GM12864 (cell line): Measurements from ENCODE around the gene SPOCK1.

ENCODE experiments used
- DNase-seq: peaks from one replicate; pipeline ENCODE4 v3.0.0-alpha.2; 2011; ENCODE audit warnings: low read depth
- H3K4me3 ChIP-seq: 2 replicates; pipeline ENCODE4 v1.5.1; 2011; ENCODE audit warnings: mild to moderate bottlenecking, low read depth, low read length, control low read depth
- CTCF ChIP-seq: IDR thresholded peaks from 2 replicates; pipeline ENCODE4 v1.5.1; 2011; ENCODE audit warnings: low read depth, mild to moderate bottlenecking, moderate library complexity, low read length, control low read depth, inconsistent platforms; ENCODE audit errors: missing control alignments

SPOCK1 gene

GRCh38 chr5:137291031-137291430 lies 208.1 kb downstream of the SPOCK1 start:
- no peak for TF ChIP-seq CTCF
- DNase-seq: no peak

GRCh38 chr5:137290373-137290772 lies 208.8 kb downstream of the SPOCK1 start:
- no peak overlapping the region for H3K4me3 ChIP-seq
- DNase-seq: no peak
- TF ChIP-seq CTCF: no peak

More at GRCh38 chr5:137291031-137291430, 208.1 kb downstream of the SPOCK1 start:
- H3K4me3 ChIP-seq: no peak overlapping the region

- no peak for DNase-seq
- TF ChIP-seq CTCF: no peak
Observed at GRCh38 chr5:137289856-137290255, 209.3 kb downstream of the SPOCK1 start.

GRCh38 chr5:137287569-137287968 lies 211.6 kb downstream of the SPOCK1 start:
- no peak for TF ChIP-seq CTCF
- H3K4me3 ChIP-seq: no peak overlapping the region
- no peak for DNase-seq

More at GRCh38 chr5:137289856-137290255, 209.3 kb downstream of the SPOCK1 start:
- H3K4me3 ChIP-seq: no peak overlapping the region

GRCh38 chr5:137286025-137286610 lies 213.0 kb downstream of the SPOCK1 start:
- no peak for TF ChIP-seq CTCF
- DNase-seq: no peak
- no peak overlapping the region for H3K4me3 ChIP-seq

- no peak for TF ChIP-seq CTCF
- H3K4me3 ChIP-seq: no peak overlapping the region
- no peak for DNase-seq
Observed at GRCh38 chr5:137283801-137284200, 215.3 kb downstream of the SPOCK1 start.

GRCh38 chr5:137282216-137282615 lies 216.9 kb downstream of the SPOCK1 start:
- no peak for TF ChIP-seq CTCF
- H3K4me3 ChIP-seq: no peak overlapping the region
- no peak for DNase-seq
